ENCODE data around the gene JAKMIP1.
A peak's percentile ranks its signal among the peaks of the same experiment; 100 is the strongest.

JAKMIP1 gene

DNA sequence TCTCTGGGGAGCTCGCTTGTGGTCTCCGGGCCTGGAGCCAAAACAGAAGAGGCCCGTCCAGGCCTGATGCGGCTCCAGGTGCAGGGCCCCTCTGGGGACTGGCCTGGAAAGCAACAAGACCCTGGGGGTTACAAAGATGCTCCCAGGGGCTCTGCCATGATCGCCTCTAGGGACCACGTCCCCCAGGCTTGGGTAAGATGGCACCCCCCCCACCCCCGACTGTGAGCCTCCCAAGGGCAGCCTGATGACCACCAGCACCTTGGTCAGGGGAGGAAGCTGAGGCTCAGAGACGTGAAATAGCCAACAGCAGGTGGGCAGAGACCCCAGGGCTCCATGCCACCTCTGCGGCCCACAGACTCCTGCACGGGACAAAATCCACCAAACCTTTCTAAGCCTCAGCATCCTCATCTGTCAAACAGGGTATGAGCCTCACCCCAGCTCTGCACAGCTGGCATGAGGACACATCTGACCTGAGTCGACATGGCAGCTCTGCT, 207.5 kb downstream of the JAKMIP1 start:
- no peaks in the 10 kb centered on the region for H3K27me3 ChIP-seq
- H4K20me1 ChIP-seq = peaks cover 0 to 8% (median 0%) of the 10 kb centered on the region in 11 experiments; a peak in 1 of 22 replicates
- no peak for TF ChIP-seq Cebpa-rat (IDR thresholded peaks at IDR 0.05)
- no peaks in the 10 kb centered on the region for H3K36me3 ChIP-seq
- H3K4me1 ChIP-seq = peaks cover 41 to 87% (median 79%) of the 10 kb centered on the region in 10 experiments
- no peak overlapping the region for H3K27ac ChIP-seq
- no peak overlapping the region for H3K4me3 ChIP-seq
- H3K9ac ChIP-seq = no peak overlapping the region
- H3K4me2 ChIP-seq = peak overlapping the region in 10 of 11 experiments; percentile 3 to 81 (median 72); a peak in 16 of 22 replicates
- no peaks in the 10 kb centered on the region for H3K9me3 ChIP-seq (replicated peaks in 1 of 11)

DNA sequence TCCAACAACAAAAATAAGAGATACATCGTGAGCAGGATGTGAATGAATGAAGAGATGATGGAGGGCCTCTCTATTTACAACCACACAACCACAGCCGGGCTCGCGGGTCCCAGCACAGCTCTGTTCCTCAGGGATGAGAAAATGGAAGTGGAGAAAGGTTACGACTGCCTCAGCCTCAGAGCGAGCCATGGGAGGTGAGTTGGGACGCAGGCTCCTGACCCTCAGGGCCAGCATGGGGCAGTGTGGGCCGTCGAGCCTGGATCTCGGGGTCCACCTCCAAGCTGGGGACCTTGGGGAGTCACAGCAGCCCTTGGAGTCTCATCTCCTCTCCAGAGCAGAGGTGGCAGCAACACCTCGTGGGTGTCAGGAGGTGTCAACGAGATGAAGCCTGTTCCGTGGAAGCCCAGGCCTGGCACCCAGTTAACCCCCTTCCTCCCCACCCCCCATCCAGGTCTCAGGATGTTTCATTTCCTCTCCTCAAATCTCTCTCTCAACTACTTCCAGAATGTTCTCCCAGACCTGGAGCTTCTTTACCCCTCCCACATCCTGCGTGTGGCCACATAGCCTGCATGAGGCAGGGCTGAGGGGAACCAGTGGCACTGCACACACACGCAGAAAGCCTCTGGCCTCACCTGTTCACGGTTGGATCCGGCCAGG, 208.1 kb downstream of the JAKMIP1 start:
- Histone ChIP-seq H3K27ac (no peak overlapping the region), H3K4me3 (no peak overlapping the region), H3K27me3 (no peaks in the 10 kb centered on the region), H3K36me3 (no peaks in the 10 kb centered on the region), H4K20me1 (peaks cover 0 to 8% (median 0%) of the 10 kb centered on the region in 11 experiments; a peak in 1 of 22 replicates), H3K4me2 (peak overlapping the region in 10 of 11 experiments; percentile 3 to 81 (median 72); a peak in 16 of 22 replicates), H3K9ac (no peak overlapping the region), H3K9me3 (replicated peaks in 1 of 11) (no peaks in the 10 kb centered on the region), H3K4me1 (peaks cover 40 to 84% (median 75%) of the 10 kb centered on the region in 10 experiments)
- no peak for TF ChIP-seq Cebpa-rat (IDR thresholded peaks at IDR 0.05)

DNA sequence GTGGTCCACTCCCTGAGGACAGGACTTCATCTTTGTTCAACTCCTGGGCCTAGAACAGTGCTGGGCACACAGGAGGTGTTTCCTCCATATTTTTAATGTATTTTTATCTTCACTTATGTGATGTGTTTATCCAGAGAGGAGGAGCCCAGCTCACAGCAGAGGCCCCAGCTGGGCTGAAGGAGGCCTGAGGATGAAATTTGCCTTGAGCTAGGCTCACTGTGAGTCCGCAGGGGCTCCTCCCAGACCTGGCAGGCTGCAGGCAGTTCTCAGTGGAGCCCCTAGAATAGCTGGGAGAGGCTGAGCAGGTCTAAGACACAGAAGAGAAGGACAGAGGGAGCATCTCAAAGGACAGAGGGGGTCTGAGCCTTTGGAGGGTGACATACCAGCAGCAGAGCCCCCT, 208.9 kb downstream of the JAKMIP1 start:
- Histone ChIP-seq H3K4me1 (peaks cover 31 to 75% (median 66%) of the 10 kb centered on the region in 10 experiments), H3K27ac (no peak overlapping the region), H3K9ac (0 out of 22 replicates have a peak overlapping the region, but pooled peaks of 1 of the 11 experiments have one; percentile 4), H4K20me1 (peaks cover 0 to 8% (median 0%) of the 10 kb centered on the region in 11 experiments; a peak in 1 of 22 replicates), H3K27me3 (no peaks in the 10 kb centered on the region), H3K9me3 (replicated peaks in 1 of 11) (no peaks in the 10 kb centered on the region), H3K4me2 (peak overlapping the region in 7 of 11 experiments; percentile 71 to 81 (median 73); a peak in 13 of 22 replicates), H3K4me3 (no peak overlapping the region), H3K36me3 (no peaks in the 10 kb centered on the region)
- no peak for TF ChIP-seq Cebpa-rat (IDR thresholded peaks at IDR 0.05)

DNA sequence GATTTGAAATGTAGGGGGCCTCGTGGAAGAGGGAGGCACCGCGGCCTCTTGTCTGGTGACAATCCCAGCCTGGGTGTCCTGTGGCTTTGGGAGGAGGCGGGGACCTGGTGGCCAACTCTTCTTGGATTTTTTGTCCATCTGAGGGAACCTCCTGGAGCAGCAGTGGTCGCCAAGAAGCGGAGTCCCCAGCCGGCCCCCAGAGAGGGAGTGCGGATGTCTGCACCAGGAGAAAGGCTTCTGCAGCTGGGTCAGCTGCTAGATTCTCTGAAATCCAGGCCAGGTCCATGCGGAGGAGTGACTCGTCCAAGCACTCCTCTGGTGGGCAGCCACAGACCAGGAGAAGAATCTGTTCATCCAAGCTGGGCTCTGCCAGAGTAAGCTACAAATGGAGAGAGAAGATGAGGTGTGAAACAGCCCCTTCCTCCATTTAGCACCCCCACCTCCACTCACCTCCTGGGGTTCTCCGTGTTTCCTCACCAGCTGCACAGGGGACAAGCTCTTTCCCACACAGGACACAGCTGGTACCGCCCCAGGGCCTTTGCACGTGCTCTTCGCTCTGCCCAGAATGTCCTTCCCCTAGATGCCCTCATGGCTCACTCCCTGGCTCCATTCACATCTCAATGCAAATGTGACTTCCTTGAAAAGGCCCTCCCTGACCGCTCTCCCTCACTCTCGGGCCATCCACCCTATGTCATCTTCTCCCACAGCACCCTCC, 209.7 kb downstream of the JAKMIP1 start:
- Histone ChIP-seq H3K36me3 (no peaks in the 10 kb centered on the region), H4K20me1 (peaks cover 0 to 8% (median 0%) of the 10 kb centered on the region in 11 experiments; a peak in 1 of 22 replicates), H3K9me3 (replicated peaks in 1 of 11) (no peaks in the 10 kb centered on the region), H3K4me2 (peak overlapping the region in 4 of 11 experiments; percentile 73 to 81 (median 76); a peak in 6 of 22 replicates), H3K4me3 (no peak overlapping the region), H3K27me3 (no peaks in the 10 kb centered on the region), H3K9ac (no peak overlapping the region), H3K4me1 (peaks cover 23 to 67% (median 58%) of the 10 kb centered on the region in 10 experiments), H3K27ac (no peak overlapping the region)
- no peak for TF ChIP-seq Cebpa-rat (IDR thresholded peaks at IDR 0.05)

DNA sequence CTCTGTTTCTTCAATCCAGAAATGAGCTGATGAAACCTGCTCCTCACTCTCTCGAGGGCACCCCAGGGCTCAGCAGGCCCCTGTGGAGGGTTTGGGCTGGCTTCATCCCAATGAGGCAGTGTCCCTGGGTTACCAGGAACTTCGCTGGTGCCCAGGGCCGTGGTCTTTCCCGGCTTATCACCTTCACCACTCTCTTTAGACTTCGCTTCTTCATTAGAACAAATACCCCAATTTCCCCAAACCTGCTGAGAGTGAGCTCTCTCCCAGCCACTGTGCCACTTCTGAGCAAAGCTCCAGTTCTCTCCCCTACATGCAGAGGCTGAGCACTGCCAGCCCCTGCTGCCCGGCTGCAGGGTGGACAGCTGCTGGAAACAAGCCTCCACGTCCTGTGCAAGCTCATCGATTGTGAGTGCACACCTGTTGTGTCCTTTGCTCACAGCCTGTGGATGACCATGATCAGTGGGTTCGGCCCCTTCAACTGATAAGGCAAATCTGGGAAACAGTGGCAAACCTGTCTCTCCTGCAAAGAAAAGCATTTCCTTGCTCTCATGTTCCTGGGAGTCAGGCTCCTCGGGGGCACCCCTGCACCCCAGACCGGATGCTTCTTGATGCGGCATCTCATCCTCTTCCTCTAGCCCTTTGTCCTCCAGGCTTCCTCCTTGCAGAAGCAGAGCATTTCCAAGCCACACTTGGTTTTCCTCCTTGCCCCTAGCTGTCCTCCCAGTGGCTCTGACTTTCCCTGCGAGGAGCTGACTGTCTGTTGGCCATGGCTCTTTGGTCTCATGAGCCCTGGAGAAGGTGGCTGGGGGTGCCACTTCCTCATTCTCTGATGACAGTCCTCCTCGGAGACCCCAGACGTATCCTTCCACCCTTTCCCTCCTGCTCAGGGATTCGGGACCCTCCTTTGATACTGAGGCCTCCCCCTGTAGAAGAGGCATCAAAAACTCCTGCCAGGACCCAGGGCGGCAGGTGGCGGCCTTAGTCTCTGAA, 210.8 kb downstream of the JAKMIP1 start:
- Histone ChIP-seq H3K36me3 (no peaks in the 10 kb centered on the region), H3K27ac (no peak overlapping the region), H3K4me3 (no peak overlapping the region), H3K9me3 (replicated peaks in 1 of 11) (peaks cover 4 to 6% (median 5%) of the 10 kb centered on the region in 11 experiments; a peak in 19 of 22 replicates), H3K27me3 (no peaks in the 10 kb centered on the region), H3K4me1 (peaks cover 14 to 57% (median 47%) of the 10 kb centered on the region in 10 experiments), H3K9ac (no peak overlapping the region), H3K4me2 (peak overlapping the region in 7 of 11 experiments; percentile 13 to 74 (median 29); a peak in 11 of 22 replicates), H4K20me1 (peaks cover 0 to 8% (median 0%) of the 10 kb centered on the region in 11 experiments; a peak in 1 of 22 replicates)
- TF ChIP-seq Cebpa-rat (IDR thresholded peaks at IDR 0.05) = no peak

DNA sequence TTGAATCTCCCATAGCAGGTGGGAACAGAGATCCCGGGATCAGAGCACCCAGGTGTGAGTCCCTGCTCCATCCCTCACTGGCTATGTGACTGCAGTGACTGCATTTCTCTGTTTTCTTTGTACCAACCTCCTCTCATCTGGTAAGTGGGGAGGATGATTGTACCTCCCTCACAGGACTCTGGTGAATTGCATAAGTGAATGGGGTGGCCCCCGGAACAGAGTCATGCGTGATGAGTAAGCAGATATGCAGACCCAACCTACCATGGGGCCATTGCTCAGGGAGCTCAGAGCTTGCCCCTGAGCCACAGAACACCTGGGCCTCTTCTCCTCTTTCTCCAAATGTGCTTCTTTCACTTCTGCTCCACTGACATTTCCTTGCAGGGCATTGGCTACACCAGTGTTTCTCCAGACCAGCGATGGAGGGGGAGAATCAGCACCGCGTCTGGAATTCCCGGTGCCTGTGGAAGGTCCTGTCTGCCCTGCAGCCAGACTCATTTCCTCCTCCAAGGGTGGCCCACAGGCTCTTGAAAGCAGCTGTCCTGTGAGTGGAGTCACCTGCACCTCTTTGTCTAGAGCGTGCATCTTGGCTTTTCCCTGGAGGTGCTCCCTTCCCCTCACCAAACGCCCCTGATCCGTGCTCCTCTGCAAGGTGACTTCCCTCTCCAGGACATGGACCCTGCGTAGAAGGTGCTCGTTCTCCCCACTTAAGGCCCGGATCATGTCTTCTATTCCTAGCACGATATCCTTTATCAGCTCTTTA, 212.1 kb downstream of the JAKMIP1 start:
- Histone ChIP-seq H3K4me2 (peak overlapping the region in 3 of 11 experiments; percentile 1 to 24 (median 20); a peak in 4 of 22 replicates), H3K4me1 (peaks cover 6 to 46% (median 36%) of the 10 kb centered on the region in 10 experiments; a peak in 18 of 20 replicates), H3K27me3 (no peaks in the 10 kb centered on the region), H4K20me1 (peaks cover 0 to 8% (median 0%) of the 10 kb centered on the region in 11 experiments; a peak in 1 of 22 replicates), H3K9me3 (replicated peaks in 1 of 11) (peaks cover 16 to 19% (median 18%) of the 10 kb centered on the region in 11 experiments), H3K9ac (no peak overlapping the region), H3K36me3 (no peaks in the 10 kb centered on the region), H3K27ac (no peak overlapping the region), H3K4me3 (no peak overlapping the region)
- no peak for TF ChIP-seq Cebpa-rat (IDR thresholded peaks at IDR 0.05)

DNA sequence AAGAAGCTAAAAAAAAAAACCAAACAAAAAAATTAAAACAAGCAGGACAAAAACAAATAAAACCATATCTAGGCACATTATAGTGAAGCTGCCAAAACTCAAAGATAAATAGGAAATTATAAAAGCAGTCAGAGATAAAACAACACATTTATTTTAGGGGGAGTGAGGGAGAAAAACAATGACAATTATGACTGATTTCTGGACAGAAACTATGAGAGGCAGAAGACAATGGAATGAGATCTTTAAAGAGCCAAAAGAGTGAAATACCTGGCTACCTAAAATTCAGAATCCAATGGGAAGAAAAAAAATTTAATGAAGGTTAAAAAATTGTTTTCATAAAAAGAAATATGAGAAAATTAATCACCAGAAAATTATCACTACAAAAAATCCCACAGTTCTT, 215.5 kb downstream of the JAKMIP1 start:
- Histone ChIP-seq H3K36me3 (no peaks in the 10 kb centered on the region), H3K27ac (no peak overlapping the region), H3K9me3 (replicated peaks in 1 of 11) (peaks cover 16 to 23% (median 20%) of the 10 kb centered on the region in 11 experiments), H3K9ac (no peak overlapping the region), H4K20me1 (0 out of 22 replicates have a peak, but pooled peaks cover 0 to 6% (median 0%) of the 10 kb centered on the region in 11 experiments), H3K4me2 (no peak overlapping the region), H3K4me3 (no peak overlapping the region), H3K4me1 (peaks cover 15 to 47% (median 36%) of the 10 kb centered on the region in 10 experiments; a peak in 19 of 20 replicates), H3K27me3 (no peaks in the 10 kb centered on the region)
- TF ChIP-seq Cebpa-rat (IDR thresholded peaks at IDR 0.05) = no peak
